HEK293 (cell line): ENCODE measurements around the gene LMAN1L.

Experiments
- CTCF ChIA-PET: fragments of 350-600 bp; formaldehyde crosslinking; extraction: SDS; loops from one replicate; lab custom pipeline; 2021; ENCODE audit warnings: antibody characterized with exemption; lab: Yijun Ruan, JAX
- POLR2A ChIA-PET: fragments of 300-600 bp; formaldehyde crosslinking; extraction: SDS; loops from one replicate; lab custom pipeline; 2020; ENCODE audit warnings: antibody characterized with exemption, inconsistent platforms; lab: Yijun Ruan, JAX
- H3K27ac ChIP-seq: fragments of 200-500 bp; sonication (Bioruptor generic); 2 replicates; pipeline ENCODE4 v1.5.1; 2014; ENCODE audit warnings: low read depth, low read length, control low read depth, inconsistent platforms; ENCODE audit errors: extremely low read depth
- H3K36me3 ChIP-seq, 2 experiments: fragments of 200-500 bp in 1 of 2; sonication (Bioruptor generic) in 1 of 2; 1 replicate in 1 of 2; 2 replicates in 1 of 2; pipeline ENCODE4 v1.5.1; 2014 to 2017; ENCODE audit warnings: inconsistent platforms in 2 of 2, low read length in 2 of 2; ENCODE audit not compliant: control insufficient read depth in 2 of 2, insufficient read depth in 1 of 2
- H3K4me1 ChIP-seq: fragments of 200-500 bp; sonication (Bioruptor generic); 2 replicates; pipeline ENCODE4 v1.5.1; 2014; ENCODE audit warnings: mild to moderate bottlenecking, low read length, inconsistent platforms; ENCODE audit not compliant: control insufficient read depth, insufficient read depth
- H3K4me3 ChIP-seq: 2 replicates; pipeline ENCODE4 v1.5.1; 2011; ENCODE audit warnings: low read depth, mild to moderate bottlenecking, control low read depth, low read length, moderate library complexity
- H3K9me3 ChIP-seq: fragments of 200-500 bp; sonication (Bioruptor generic); 2 replicates; pipeline ENCODE4 v1.5.1; 2014; ENCODE audit warnings: low read depth, low read length, inconsistent platforms; ENCODE audit not compliant: control insufficient read depth, insufficient read depth
- MZF1 ChIP-seq: fragments of 450-650 bp; formaldehyde crosslinking; IDR thresholded peaks from 2 replicates; pipeline ENCODE4 v1.5.1; 2017; ENCODE audit warnings: missing biosample characterization, missing genetic modification characterization, borderline replicate concordance
- SETDB1 ChIP-seq: IDR thresholded peaks from one replicate; pipeline ENCODE4 v1.6.1; 2017; ENCODE audit warnings: mild to moderate bottlenecking, low read length, moderate library complexity, mixed read lengths; ENCODE audit not compliant: insufficient read length
- ZNF133 ChIP-seq: fragments of 450-650 bp; formaldehyde crosslinking; IDR thresholded peaks from 2 replicates; pipeline ENCODE4 v1.5.1; 2016; ENCODE audit warnings: missing biosample characterization, missing genetic modification characterization
- ZNF140 ChIP-seq: fragments of 450-650 bp; formaldehyde crosslinking; IDR thresholded peaks from 2 replicates; pipeline ENCODE4 v1.5.1; 2016; ENCODE audit warnings: missing biosample characterization, missing genetic modification characterization
- ZNF23 ChIP-seq: fragments of 450-650 bp; formaldehyde crosslinking; IDR thresholded peaks from 2 replicates; pipeline ENCODE4 v1.5.1; 2016; ENCODE audit warnings: missing biosample characterization, missing genetic modification characterization, borderline replicate concordance
- ZNF239 ChIP-seq: fragments of 450-650 bp; formaldehyde crosslinking; IDR thresholded peaks from 2 replicates; pipeline ENCODE4 v1.5.1; 2016; ENCODE audit warnings: missing biosample characterization, missing genetic modification characterization
- ZNF280D ChIP-seq: fragments of 450-650 bp; formaldehyde crosslinking; IDR thresholded peaks from 2 replicates; pipeline ENCODE4 v1.5.1; 2016; ENCODE audit warnings: missing biosample characterization, missing genetic modification characterization
- ZNF558 ChIP-seq: fragments of 450-650 bp; formaldehyde crosslinking; IDR thresholded peaks from 2 replicates; pipeline ENCODE4 v1.5.1; 2016; ENCODE audit warnings: missing biosample characterization, missing genetic modification characterization
- ZNF596 ChIP-seq: fragments of 450-650 bp; IDR thresholded peaks from 2 replicates; pipeline ENCODE4 v1.5.0; 2018; ENCODE audit warnings: missing biosample characterization, mild to moderate bottlenecking, missing genetic modification characterization, moderate library complexity
- ZNF600 ChIP-seq: fragments of 450-650 bp; formaldehyde crosslinking; IDR thresholded peaks from 2 replicates; pipeline ENCODE4 v1.5.1; 2016; ENCODE audit warnings: missing biosample characterization, missing genetic modification characterization
- ZNF645 ChIP-seq: fragments of 450-650 bp; formaldehyde crosslinking; IDR thresholded peaks from 2 replicates; pipeline ENCODE4; 2016; ENCODE audit warnings: missing biosample characterization, missing genetic modification characterization
- TF ChIP-seq, protein P1 (sequence below): fragments of 450-650 bp; formaldehyde crosslinking; IDR thresholded peaks from 2 replicates; pipeline ENCODE4 v1.5.1; 2016; ENCODE audit warnings: missing biosample characterization, missing genetic modification characterization
- TF ChIP-seq, protein P2 (sequence below): fragments of 450-650 bp; formaldehyde crosslinking; IDR thresholded peaks from 2 replicates; pipeline ENCODE4 v1.5.1; 2016; ENCODE audit warnings: missing biosample characterization, missing genetic modification characterization

Gene LMAN1L

DNA sequence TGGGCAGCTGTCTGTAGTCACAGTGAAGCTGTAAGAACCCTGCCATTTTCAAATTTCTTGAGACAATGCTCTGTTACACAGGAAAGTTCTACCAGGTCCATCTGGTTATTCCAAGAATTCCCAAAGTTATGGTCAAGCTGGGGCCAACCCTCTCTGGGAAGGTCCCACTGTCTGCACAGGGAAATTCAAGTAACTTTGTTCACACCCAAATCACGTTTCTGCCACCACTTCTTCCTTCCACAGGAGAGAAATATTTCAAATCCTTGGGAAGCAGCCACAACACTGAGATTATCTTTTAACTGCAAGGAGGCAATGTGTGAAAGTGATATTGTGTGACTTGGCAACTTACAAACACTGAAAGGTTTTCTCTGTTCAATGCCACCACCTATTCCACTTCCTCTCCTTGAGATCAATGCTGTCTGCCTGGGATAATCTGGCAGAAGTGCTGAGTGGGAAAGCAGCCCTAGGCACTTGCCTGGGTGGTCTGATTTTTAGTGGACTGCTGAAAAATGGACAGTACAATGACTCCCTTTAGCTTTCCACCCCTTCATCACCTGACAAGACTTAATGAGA is 54.9 kb downstream of the LMAN1L start:
- CTCF ChIA-PET: interaction anchor here (0.6 to 1.6 kb wide), 4 partner anchors 26 to 96 kb away, joined by 3 to 5 read pairs (median 4); no protein-coding TSS in a partner anchor
- POLR2A ChIA-PET: interaction anchor here (0.6 to 2.6 kb wide), 2 partner anchors 22 to 619 kb away, joined by 6 to 7 read pairs; partner anchors contain the start of gene MPI
- H3K9me3 ChIP-seq: no peaks in the 10 kb centered on the region
- TF ChIP-seq ZNF596 (tag by site-specific recombination) (no peak), ZNF239 (tag by site-specific recombination) (no peak), ZNF558 (peak; percentile 25; the same call in 1 of the 2 replicates), ZNF645 (tag by site-specific recombination) (no peak), ZNF600 (tag by site-specific recombination) (no peak), ZNF140 (tag by site-specific recombination) (no peak), SETDB1 (peak; percentile 31), ZNF280D (peak; percentile 22; the same call in 1 of the 2 replicates)
- TF ChIP-seq, protein P1, sequence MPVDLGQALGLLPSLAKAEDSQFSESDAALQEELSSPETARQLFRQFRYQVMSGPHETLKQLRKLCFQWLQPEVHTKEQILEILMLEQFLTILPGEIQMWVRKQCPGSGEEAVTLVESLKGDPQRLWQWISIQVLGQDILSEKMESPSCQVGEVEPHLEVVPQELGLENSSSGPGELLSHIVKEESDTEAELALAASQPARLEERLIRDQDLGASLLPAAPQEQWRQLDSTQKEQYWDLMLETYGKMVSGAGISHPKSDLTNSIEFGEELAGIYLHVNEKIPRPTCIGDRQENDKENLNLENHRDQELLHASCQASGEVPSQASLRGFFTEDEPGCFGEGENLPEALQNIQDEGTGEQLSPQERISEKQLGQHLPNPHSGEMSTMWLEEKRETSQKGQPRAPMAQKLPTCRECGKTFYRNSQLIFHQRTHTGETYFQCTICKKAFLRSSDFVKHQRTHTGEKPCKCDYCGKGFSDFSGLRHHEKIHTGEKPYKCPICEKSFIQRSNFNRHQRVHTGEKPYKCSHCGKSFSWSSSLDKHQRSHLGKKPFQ (tag by site-specific recombination): no peak
- TF ChIP-seq, protein P2, sequence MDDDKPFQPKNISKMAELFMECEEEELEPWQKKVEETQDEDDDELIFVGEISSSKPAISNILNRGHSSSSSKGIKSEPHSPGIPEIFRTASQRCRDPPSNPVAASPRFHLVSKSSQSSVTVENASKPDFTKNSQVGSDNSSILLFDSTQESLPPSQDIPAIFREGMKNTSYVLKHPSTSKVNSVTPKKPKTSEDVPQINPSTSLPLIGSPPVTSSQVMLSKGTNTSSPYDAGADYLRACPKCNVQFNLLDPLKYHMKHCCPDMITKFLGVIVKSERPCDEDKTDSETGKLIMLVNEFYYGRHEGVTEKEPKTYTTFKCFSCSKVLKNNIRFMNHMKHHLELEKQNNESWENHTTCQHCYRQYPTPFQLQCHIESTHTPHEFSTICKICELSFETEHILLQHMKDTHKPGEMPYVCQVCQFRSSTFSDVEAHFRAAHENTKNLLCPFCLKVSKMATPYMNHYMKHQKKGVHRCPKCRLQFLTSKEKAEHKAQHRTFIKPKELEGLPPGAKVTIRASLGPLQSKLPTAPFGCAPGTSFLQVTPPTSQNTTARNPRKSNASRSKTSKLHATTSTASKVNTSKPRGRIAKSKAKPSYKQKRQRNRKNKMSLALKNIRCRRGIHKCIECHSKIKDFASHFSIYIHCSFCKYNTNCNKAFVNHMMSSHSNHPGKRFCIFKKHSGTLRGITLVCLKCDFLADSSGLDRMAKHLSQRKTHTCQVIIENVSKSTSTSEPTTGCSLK (tag by site-specific recombination): no peak
- no peak overlapping the region for H3K27ac ChIP-seq
- no peak overlapping the region for H3K4me3 ChIP-seq
- H3K36me3 ChIP-seq: peaks cover 8 to 30% of the 10 kb centered on the region in 2 experiments; a peak in 2 of 3 replicates
- peaks cover 11% of the 10 kb centered on the region for H3K4me1 ChIP-seq

- peaks cover 8 to 30% of the 10 kb centered on the region in 2 experiments; a peak in 2 of 3 replicates for H3K36me3 ChIP-seq
- TF ChIP-seq ZNF23 (tag by site-specific recombination): no peak
- peak; percentile 1 for TF ChIP-seq SETDB1
- no peak overlapping the region for H3K4me3 ChIP-seq
- POLR2A ChIA-PET: interaction anchor here (0.6 to 2.6 kb wide), 2 partner anchors 22 to 618 kb away, joined by 6 to 7 read pairs; partner anchors contain the start of gene MPI
- H3K9me3 ChIP-seq: no peaks in the 10 kb centered on the region
- H3K27ac ChIP-seq: no peak overlapping the region
- H3K4me1 ChIP-seq: peaks cover 11% of the 10 kb centered on the region
- CTCF ChIA-PET: interaction anchor here (1.2 to 1.6 kb wide), 2 partner anchors 34 to 97 kb away, joined by 4 to 5 read pairs; no protein-coding TSS in a partner anchor
These were observed 55.4 kb downstream of the LMAN1L start for GRCh38 chr15:74868059-74868458.

DNA sequence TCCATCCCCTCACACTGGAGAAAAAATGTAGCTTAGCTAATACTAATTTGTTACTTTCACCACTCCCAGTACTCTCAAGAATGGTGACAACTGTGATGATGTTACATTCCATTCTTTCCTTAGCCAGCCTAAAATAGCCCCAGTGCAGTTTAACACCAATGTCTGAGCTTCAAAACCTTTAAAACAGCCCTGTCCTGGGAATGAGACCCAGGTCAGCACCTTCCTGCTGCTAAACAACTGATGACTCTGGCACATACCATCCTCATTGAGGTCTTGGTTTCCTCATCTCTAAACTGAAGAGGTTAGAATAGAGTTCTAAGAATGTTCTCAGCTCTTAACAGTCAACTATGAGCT is 56.7 kb downstream of the LMAN1L start:
- TF ChIP-seq MZF1 (tag by site-specific recombination): peak; percentile 53; the same call in 1 of the 2 replicates
- no peak for TF ChIP-seq ZNF133 (tag by site-specific recombination)
- CTCF ChIA-PET: interaction anchor here (0.6 to 3.1 kb wide), 5 partner anchors 10 to 98 kb away, joined by 3 to 20 read pairs (median 3); no protein-coding TSS in a partner anchor
- no peak overlapping the region for H3K27ac ChIP-seq
- peaks cover 8 to 30% of the 10 kb centered on the region in 2 experiments; a peak in 2 of 3 replicates for H3K36me3 ChIP-seq
- H3K9me3 ChIP-seq: no peaks in the 10 kb centered on the region
- POLR2A ChIA-PET: interaction anchor here (0.7 to 2.6 kb wide), 5 partner anchors 10 to 69 kb away, joined by 3 to 20 read pairs (median 6); partner anchors contain the start of genes COX5A, FAM219B and MPI
- H3K4me3 ChIP-seq: no peak overlapping the region
- peaks cover 11% of the 10 kb centered on the region for H3K4me1 ChIP-seq
